ACHN (cell line): ENCODE measurements around the gene LRRC27.
"Not testable (repeated sequence)": the region's sequence is repeated elsewhere in the genome, so short reads cannot be mapped to it uniquely, and the experiment has no call there.

ENCODE experiments used
- DNase-seq: peaks from one replicate; pipeline ENCODE4 v3.0.0-alpha.2; 2015
- in situ Hi-C: cut with HindIII; loops from 2 replicates; pipeline ENCODE4 v1.10.0; 2017; ENCODE audit warnings: low sequenced_read_pairs, low pct_ligation_motif_present, low pct_unique_long_range_greater_than_20kb

Gene LRRC27

GRCh38 chr10:132330486-132330833 lies 1.5 kb upstream of the LRRC27 start:
- no peak for DNase-seq
- in situ Hi-C loops, result no loop called here

- in situ Hi-C loops, result no loop called here
- DNase-seq, result no peak
Observed at GRCh38 chr10:132332433-132332754, 401 bp downstream of the LRRC27 start.

GRCh38 chr10:132333386-132333785 lies 1.4 kb downstream of the LRRC27 start:
- in situ Hi-C loops, result no loop called here
- no peak for DNase-seq

- in situ Hi-C loops, result no loop called here
Observed at GRCh38 chr10:132334631-132335188, 2.7 kb downstream of the LRRC27 start.

GRCh38 chr10:132335189-132336063 lies 3.4 kb downstream of the LRRC27 start:
- DNase-seq, result peak; percentile 16

More at GRCh38 chr10:132334631-132335188, 2.7 kb downstream of the LRRC27 start:
- DNase-seq, result no peak

GRCh38 chr10:132336064-132336746 lies 4.2 kb downstream of the LRRC27 start:
- in situ Hi-C loops, result no loop called here
- no peak for DNase-seq

More at GRCh38 chr10:132335189-132336063, 3.4 kb downstream of the LRRC27 start:
- in situ Hi-C loops, result no loop called here

- no peak for DNase-seq
- in situ Hi-C loops, result no loop called here
Observed at GRCh38 chr10:132336919-132337407, 5.0 kb downstream of the LRRC27 start.

- DNase-seq, in situ Hi-C loops: not testable (repeated sequence)
Observed at GRCh38 chr10:132337854-132338253, 5.9 kb downstream of the LRRC27 start.

GRCh38 chr10:132338876-132339275 lies 6.9 kb downstream of the LRRC27 start:
- no peak for DNase-seq
- in situ Hi-C loops, result no loop called here

GRCh38 chr10:132339276-132339675 lies 7.3 kb downstream of the LRRC27 start:
- DNase-seq, result no peak
- in situ Hi-C loops, result no loop called here

- in situ Hi-C loops, result loop anchor here (10.0 kb wide), 1 partner anchor 106 kb away; no protein-coding TSS in a partner anchor
- DNase-seq, result peak; percentile 30
Observed at GRCh38 chr10:132341017-132341416, 9.0 kb downstream of the LRRC27 start.

GRCh38 chr10:132341781-132342180 lies 9.8 kb downstream of the LRRC27 start:
- in situ Hi-C loops, result loop anchor here (10.0 kb wide), 1 partner anchor 107 kb away; no protein-coding TSS in a partner anchor
- DNase-seq, result no peak

GRCh38 chr10:132342553-132342952 lies 10.6 kb downstream of the LRRC27 start:
- in situ Hi-C loops, result loop anchor here (10.0 kb wide), 1 partner anchor 108 kb away; no protein-coding TSS in a partner anchor
- no peak for DNase-seq

GRCh38 chr10:132344386-132344785 lies 12.4 kb downstream of the LRRC27 start:
- DNase-seq, result no peak
- in situ Hi-C loops, result loop anchor here (10.0 kb wide), 1 partner anchor 110 kb away; no protein-coding TSS in a partner anchor

GRCh38 chr10:132345345-132345744 lies 13.4 kb downstream of the LRRC27 start:
- DNase-seq, result no peak
- in situ Hi-C loops, result loop anchor here (10.0 kb wide), 1 partner anchor 111 kb away; no protein-coding TSS in a partner anchor

- no peak for DNase-seq
- in situ Hi-C loops, result loop anchor here (10.0 kb wide), 1 partner anchor 112 kb away; no protein-coding TSS in a partner anchor
Observed at GRCh38 chr10:132346806-132347205, 14.8 kb downstream of the LRRC27 start.

- in situ Hi-C loops, result loop anchor here (10.0 kb wide), 1 partner anchor 113 kb away; no protein-coding TSS in a partner anchor
- no peak for DNase-seq
Observed at GRCh38 chr10:132347211-132347930, 15.4 kb downstream of the LRRC27 start.

- in situ Hi-C loops, result loop anchor here (10.0 kb wide), 1 partner anchor 113 kb away; no protein-coding TSS in a partner anchor
- DNase-seq, result no peak
Observed at GRCh38 chr10:132347931-132348267, 15.9 kb downstream of the LRRC27 start.
